Keratinocyte (primary cell): ENCODE data around the gene PRKCA.

ENCODE experiments used
- CTCF ChIP-seq, 3 experiments: IDR thresholded peaks in 1 of 3; conservative IDR thresholded peaks in 1 of 3; optimal IDR thresholded peaks in 1 of 3; 2 replicates in 2 of 3; 3 replicates in 1 of 3; pipeline versions ENCODE3 to v1.5.1; 2011; ENCODE audit warnings: low read length in 3 of 3, mild to moderate bottlenecking in 3 of 3, moderate library complexity in 2 of 3, control low read depth in 1 of 3, inconsistent platforms in 1 of 3; ENCODE audit not compliant: insufficient read depth in 2 of 3; ENCODE audit errors: extremely low read depth in 1 of 3
- EZH2 ChIP-seq: IDR thresholded peaks from one replicate; pipeline ENCODE4 v1.6.1; 2012; ENCODE audit warnings: inconsistent platforms, mild to moderate bottlenecking, low read length, moderate library complexity

- TF ChIP-seq CTCF (optimal IDR thresholded peaks at IDR 0.05 in 1 of 3, IDR thresholded peaks at IDR 0.05 in 1 of 3, conservative IDR thresholded peaks at IDR 0.05 in 1 of 3; ENCODE audit: extremely low read depth in 1 of 3, insufficient read depth in 2 of 3, low read length in 3 of 3) (no peak), EZH2 (no peak)
Measured at GRCh38 chr17:66506641-66507040, 204.2 kb downstream of the PRKCA start.
